Osteocyte (in vitro differentiated cells): ENCODE results near the gene VWCE. TPM values are rescaled to one million over a fixed set of nuclear protein-coding genes. Genes with fewer than 3 reads are reported as not detected.
"Not testable (repeated sequence)": the region's sequence is repeated elsewhere in the genome, so short reads cannot be mapped to it uniquely, and the experiment has no call there.

ENCODE experiments used
- DNase-seq: peaks from one replicate; pipeline ENCODE4 v3.0.0; 2021; ENCODE audit warnings: mixed read lengths; ENCODE audit not compliant: unreplicated experiment; ENCODE audit errors: extremely low spot score
- H3K27ac Mint-ChIP-seq: one replicate; pipeline ENCODE4 v1.8.0; 2021; ENCODE audit warnings: mild to moderate bottlenecking, mixed read lengths; ENCODE audit not compliant: unreplicated experiment
- H3K27me3 Mint-ChIP-seq: one replicate; pipeline ENCODE4 v1.8.0; 2021; ENCODE audit warnings: mixed read lengths; ENCODE audit not compliant: unreplicated experiment
- H3K36me3 Mint-ChIP-seq: one replicate; pipeline ENCODE4 v1.8.0; 2021; ENCODE audit warnings: mixed read lengths; ENCODE audit not compliant: unreplicated experiment
- H3K4me1 Mint-ChIP-seq: one replicate; pipeline ENCODE4 v1.8.0; 2021; ENCODE audit warnings: mixed read lengths; ENCODE audit not compliant: unreplicated experiment
- H3K4me3 Mint-ChIP-seq: one replicate; pipeline ENCODE4 v1.8.0; 2021; ENCODE audit warnings: mild to moderate bottlenecking, moderate library complexity, mixed read lengths; ENCODE audit not compliant: unreplicated experiment
- H3K9me3 Mint-ChIP-seq: one replicate; pipeline ENCODE4 v1.8.0; 2021; ENCODE audit warnings: mixed read lengths; ENCODE audit not compliant: unreplicated experiment
- CTCF ChIP-seq: fragments of 200-600 bp; sonication (generic); IDR thresholded peaks from 2 replicates; pipeline ENCODE4 v1.5.0; 2021; ENCODE audit warnings: antibody characterized with exemption, mild to moderate bottlenecking, moderate library complexity
- total RNA-seq: library from RNA; stranded (reverse); gene quantifications from 2 replicates; pipeline ENCODE4 v1.2.1, GENCODE V29; 2021

VWCE gene
- total RNA-seq, 1 donor from 2014 or later, result 8.8 TPM

- Mint-ChIP-seq H3K36me3 (peaks cover 2% of the 10 kb centered on the region), H3K4me1 (peaks cover 3% of the 10 kb centered on the region), H3K9me3 (no peaks in the 10 kb centered on the region), H3K27ac (no peak overlapping the region), H3K27me3 (peaks cover 4% of the 10 kb centered on the region), H3K4me3 (no peak overlapping the region)
- no peak for DNase-seq
- peak; percentile 89 for TF ChIP-seq CTCF
These were observed 40.6 kb downstream of the VWCE start for GRCh38 chr11:61254403-61255025.

- H3K4me1 Mint-ChIP-seq, DNase-seq, H3K27me3 Mint-ChIP-seq, H3K27ac Mint-ChIP-seq, H3K4me3 Mint-ChIP-seq, H3K9me3 Mint-ChIP-seq, H3K36me3 Mint-ChIP-seq: not testable (repeated sequence)
These were observed 42.8 kb downstream of the VWCE start for GRCh38 chr11:61252332-61252731.

GRCh38 chr11:61250796-61251765 is 44.0 kb downstream of the VWCE start:
- H3K4me1 Mint-ChIP-seq, H3K4me3 Mint-ChIP-seq, H3K36me3 Mint-ChIP-seq, DNase-seq, H3K9me3 Mint-ChIP-seq, H3K27me3 Mint-ChIP-seq, H3K27ac Mint-ChIP-seq: not testable (repeated sequence)

GRCh38 chr11:61249201-61249600 is 45.9 kb downstream of the VWCE start:
- not testable (repeated sequence) for DNase-seq, H3K4me1 Mint-ChIP-seq, H3K4me3 Mint-ChIP-seq, H3K9me3 Mint-ChIP-seq, H3K27me3 Mint-ChIP-seq, H3K27ac Mint-ChIP-seq, H3K36me3 Mint-ChIP-seq

GRCh38 chr11:61248071-61248470 is 47.0 kb downstream of the VWCE start:
- H3K4me1 Mint-ChIP-seq, H3K27ac Mint-ChIP-seq, H3K9me3 Mint-ChIP-seq, H3K4me3 Mint-ChIP-seq, H3K36me3 Mint-ChIP-seq, H3K27me3 Mint-ChIP-seq: not testable (repeated sequence)
- peak; percentile 69 for DNase-seq

GRCh38 chr11:61245284-61245964 is 49.7 kb downstream of the VWCE start:
- H3K36me3 Mint-ChIP-seq, H3K4me1 Mint-ChIP-seq, H3K4me3 Mint-ChIP-seq, H3K9me3 Mint-ChIP-seq, H3K27me3 Mint-ChIP-seq, DNase-seq, H3K27ac Mint-ChIP-seq: not testable (repeated sequence)

GRCh38 chr11:61241526-61241925 is 53.6 kb downstream of the VWCE start:
- H3K36me3 Mint-ChIP-seq, H3K27me3 Mint-ChIP-seq, H3K4me1 Mint-ChIP-seq, H3K4me3 Mint-ChIP-seq, H3K9me3 Mint-ChIP-seq, DNase-seq, H3K27ac Mint-ChIP-seq: not testable (repeated sequence)

- not testable (repeated sequence) for H3K27me3 Mint-ChIP-seq, DNase-seq, H3K4me1 Mint-ChIP-seq, H3K9me3 Mint-ChIP-seq, H3K4me3 Mint-ChIP-seq, H3K36me3 Mint-ChIP-seq, H3K27ac Mint-ChIP-seq
These were observed 54.2 kb downstream of the VWCE start, which contains the start of gene PGA5 for GRCh38 chr11:61240875-61241274. Gene PGA5, plus strand, starts transcription at chr11:61241175. Its CDS starts 52 bp downstream, at chr11:61241227.

GRCh38 chr11:61240288-61240687 is 54.8 kb downstream of the VWCE start:
- not testable (repeated sequence) for H3K4me1 Mint-ChIP-seq, H3K9me3 Mint-ChIP-seq, DNase-seq

GRCh38 chr11:61237130-61237529 is 58.0 kb downstream of the VWCE start:
- not testable (repeated sequence) for H3K4me3 Mint-ChIP-seq, H3K36me3 Mint-ChIP-seq, DNase-seq, H3K27me3 Mint-ChIP-seq, H3K27ac Mint-ChIP-seq, H3K9me3 Mint-ChIP-seq, H3K4me1 Mint-ChIP-seq

More at GRCh38 chr11:61240288-61240687, 54.8 kb downstream of the VWCE start:
- not testable (repeated sequence) for H3K27ac Mint-ChIP-seq, H3K36me3 Mint-ChIP-seq, H3K4me3 Mint-ChIP-seq, H3K27me3 Mint-ChIP-seq
